Measurements from ENCODE around the gene ITPK1.

ITPK1 gene

GRCh38 chr14:92964124-92965109 is 151.3 kb downstream of the ITPK1 start:
- ATAC-seq: no peak
- DNase-seq: no peak

- ATAC-seq (no peak), DNase-seq (no peak)
Measured at GRCh38 chr14:92963301-92964123, 152.2 kb downstream of the ITPK1 start.

GRCh38 chr14:92962831-92963095 is 153.0 kb downstream of the ITPK1 start:
- DNase-seq (no peak), ATAC-seq (no peak)

GRCh38 chr14:92962031-92962830 is 153.5 kb downstream of the ITPK1 start:
- ATAC-seq: no peak
- no peak for DNase-seq

- no peak for DNase-seq
- ATAC-seq: no peak
Measured at GRCh38 chr14:92961567-92961855, 154.2 kb downstream of the ITPK1 start.

- ATAC-seq: no peak
- DNase-seq: no peak
Measured at GRCh38 chr14:92960706-92961566, 154.8 kb downstream of the ITPK1 start.

GRCh38 chr14:92959761-92960680 is 155.7 kb downstream of the ITPK1 start:
- no peak for DNase-seq
- no peak for ATAC-seq

GRCh38 chr14:92959189-92959531 is 156.6 kb downstream of the ITPK1 start:
- no peak for ATAC-seq
- DNase-seq: no peak

GRCh38 chr14:92958373-92959188 is 157.1 kb downstream of the ITPK1 start:
- no peak for DNase-seq
- no peak for ATAC-seq

- DNase-seq (no peak), ATAC-seq (no peak)
Measured at GRCh38 chr14:92956961-92957360, 158.8 kb downstream of the ITPK1 start.

GRCh38 chr14:92955381-92955780 is 160.3 kb downstream of the ITPK1 start:
- ATAC-seq (no peak), DNase-seq (no peak)

- DNase-seq (no peak), ATAC-seq (no peak)
Measured at GRCh38 chr14:92954933-92955332, 160.8 kb downstream of the ITPK1 start.

GRCh38 chr14:92953526-92953925 is 162.2 kb downstream of the ITPK1 start:
- no peak for DNase-seq
- no peak for ATAC-seq

GRCh38 chr14:92952481-92953298 is 163.0 kb downstream of the ITPK1 start:
- no peak for DNase-seq
- ATAC-seq: no peak

- peak; percentile 88 for DNase-seq
- peak; percentile 89 for ATAC-seq
Measured at GRCh38 chr14:92951912-92952471, 163.7 kb downstream of the ITPK1 start.

- ATAC-seq (no peak), DNase-seq (no peak)
Measured at GRCh38 chr14:92951261-92951660, 164.5 kb downstream of the ITPK1 start.

GRCh38 chr14:92950773-92951172 is 165.0 kb downstream of the ITPK1 start:
- DNase-seq (no peak), ATAC-seq (no peak)

- ATAC-seq (no peak), DNase-seq (no peak)
Measured at GRCh38 chr14:92950193-92950540, 165.6 kb downstream of the ITPK1 start.

Data from stimulated activated naive CD8-positive, alpha-beta T cell treated with anti-CD3 and anti-CD28 coated beads, Interleukin-15, Interleukin-2, amounts not matched to agents 100 U/mL and 50 U/mL, for 24 hours (primary cell).